ENCODE measurements around the gene EGFL8. TPM values are rescaled to one million over a fixed set of nuclear protein-coding genes. Genes with fewer than 3 reads are reported as not detected.
"Not testable (repeated sequence)": the region's sequence is repeated elsewhere in the genome, so short reads cannot be mapped to it uniquely, and the experiment has no call there.

EGFL8 gene
- total RNA-seq, 4 donors from 2014 or later = 0.80 to 7.1 (median 4.2) TPM

GRCh38 chr6:32190911-32191677 lies 26.7 kb downstream of the EGFL8 start:
- Histone ChIP-seq H3K4me1 (peaks cover 34 to 45% of the 10 kb centered on the region in 2 donors), H3K27me3 (no peaks in the 10 kb centered on the region), H3K4me3 (peak overlapping the region; percentile 71 to 87 (median 78)), H3K27ac (peak overlapping the region; percentile 96 to 99 (median 98)), H3K9me3 (no peaks in the 10 kb centered on the region), H3K36me3 (peaks cover 0 to 5% of the 10 kb centered on the region in 2 donors)
- ATAC-seq (no peak), DNase-seq (no peak)
- in situ Hi-C loops (cut with MboI; ENCODE audit: low sequenced_read_pairs in 4 of 4) (loop anchor here in 3 of 4 donors (5.0 to 25.0 kb wide), 8 partner anchors 64 to 1579 kb away; partner anchors contain the start of genes BRD2 (in 3 of the 3), HLA-DMA (in 3 of the 3), APOM (in 2 of the 3) and ATF6B (in 2 of the 3)), intact Hi-C loops (cut with DNase I; ENCODE audit: low total_unique reads) (loop anchor here (10.0 kb wide), 1 partner anchor 1476 kb away; the partner anchor contains the start of gene MDC1)
- TF ChIP-seq, protein P1, sequence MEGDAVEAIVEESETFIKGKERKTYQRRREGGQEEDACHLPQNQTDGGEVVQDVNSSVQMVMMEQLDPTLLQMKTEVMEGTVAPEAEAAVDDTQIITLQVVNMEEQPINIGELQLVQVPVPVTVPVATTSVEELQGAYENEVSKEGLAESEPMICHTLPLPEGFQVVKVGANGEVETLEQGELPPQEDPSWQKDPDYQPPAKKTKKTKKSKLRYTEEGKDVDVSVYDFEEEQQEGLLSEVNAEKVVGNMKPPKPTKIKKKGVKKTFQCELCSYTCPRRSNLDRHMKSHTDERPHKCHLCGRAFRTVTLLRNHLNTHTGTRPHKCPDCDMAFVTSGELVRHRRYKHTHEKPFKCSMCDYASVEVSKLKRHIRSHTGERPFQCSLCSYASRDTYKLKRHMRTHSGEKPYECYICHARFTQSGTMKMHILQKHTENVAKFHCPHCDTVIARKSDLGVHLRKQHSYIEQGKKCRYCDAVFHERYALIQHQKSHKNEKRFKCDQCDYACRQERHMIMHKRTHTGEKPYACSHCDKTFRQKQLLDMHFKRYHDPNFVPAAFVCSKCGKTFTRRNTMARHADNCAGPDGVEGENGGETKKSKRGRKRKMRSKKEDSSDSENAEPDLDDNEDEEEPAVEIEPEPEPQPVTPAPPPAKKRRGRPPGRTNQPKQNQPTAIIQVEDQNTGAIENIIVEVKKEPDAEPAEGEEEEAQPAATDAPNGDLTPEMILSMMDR (IDR thresholded peaks at IDR 0.05 in 4 of 5, conservative IDR thresholded peaks at IDR 0.05 in 1 of 5) = no peak
- TF ChIP-seq POLR2A (IDR thresholded peaks at IDR 0.05) = no peak

DNA sequence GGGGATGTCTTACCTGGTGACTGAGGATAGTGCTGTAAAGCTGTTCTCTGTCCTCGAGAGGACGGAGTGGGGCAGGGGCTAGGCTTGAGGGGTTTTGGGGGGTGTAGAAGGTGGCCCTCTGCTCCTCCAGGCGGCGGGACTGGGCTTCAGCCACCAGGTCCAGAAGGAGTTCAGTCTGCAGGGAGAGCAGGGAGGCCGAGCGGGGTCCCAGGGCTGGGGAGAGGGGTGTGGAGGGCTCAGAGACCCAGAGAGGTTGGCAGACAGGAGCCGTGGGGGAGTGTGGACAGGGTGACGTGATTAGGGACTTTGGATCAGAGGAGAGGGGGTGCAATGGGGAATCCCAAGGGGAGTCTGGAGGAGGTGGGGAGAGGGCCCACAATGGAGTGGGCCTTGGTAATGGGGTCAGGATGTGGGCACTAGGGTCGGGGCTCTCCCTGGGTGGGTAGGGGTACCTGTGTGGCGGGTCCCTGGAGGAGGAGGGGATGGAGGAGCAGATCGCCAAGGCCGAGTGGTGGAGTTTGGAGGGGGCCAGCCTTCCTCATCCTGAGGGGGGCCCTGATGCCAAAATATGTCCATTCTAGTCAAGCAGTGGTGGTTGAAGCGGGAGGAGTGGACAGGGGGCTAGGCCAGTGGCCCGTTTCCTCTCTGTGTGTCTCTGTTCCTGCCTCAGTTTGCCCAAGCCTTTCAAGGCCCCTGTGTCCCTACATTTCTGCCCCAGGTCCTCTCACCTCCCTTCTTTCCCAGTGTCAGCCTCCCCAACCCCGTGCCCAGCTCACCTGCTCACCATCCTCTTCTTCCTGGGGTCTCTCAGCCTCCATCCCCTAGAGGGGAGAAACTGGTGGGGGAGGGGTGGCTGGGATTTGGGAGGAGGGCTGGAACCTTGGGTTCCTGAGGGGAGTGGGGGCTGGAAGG lies 27.6 kb downstream of the EGFL8 start:
- H3K4me1 ChIP-seq = peaks cover 35 to 41% of the 10 kb centered on the region in 2 donors
- DNase-seq (no peak), ATAC-seq (no peak)
- peak overlapping the region; percentile 96 to 99 (median 98) for H3K27ac ChIP-seq
- TF ChIP-seq POLR2A (IDR thresholded peaks at IDR 0.05) = no peak
- TF ChIP-seq, protein P1 (IDR thresholded peaks at IDR 0.05 in 4 of 5, conservative IDR thresholded peaks at IDR 0.05 in 1 of 5) = no peak
- H3K36me3 ChIP-seq = peaks cover 0 to 3% of the 10 kb centered on the region in 2 donors
- H3K4me3 ChIP-seq = peak overlapping the region in 3 of 4 donors; percentile 7 to 29 (median 28)
- H3K27me3 ChIP-seq = no peaks in the 10 kb centered on the region
- in situ Hi-C loops (cut with MboI; ENCODE audit: low sequenced_read_pairs in 4 of 4) = loop anchor here in 3 of 4 donors (5.0 to 25.0 kb wide), 8 partner anchors 65 to 1580 kb away; partner anchors contain the start of genes BRD2 (in 3 of the 3), HLA-DMA (in 3 of the 3), APOM (in 2 of the 3) and ATF6B (in 2 of the 3)
- no peaks in the 10 kb centered on the region for H3K9me3 ChIP-seq
- intact Hi-C loops (cut with DNase I; ENCODE audit: low total_unique reads) = loop anchor here (10.0 kb wide), 1 partner anchor 1477 kb away; the partner anchor contains the start of gene MDC1

DNA sequence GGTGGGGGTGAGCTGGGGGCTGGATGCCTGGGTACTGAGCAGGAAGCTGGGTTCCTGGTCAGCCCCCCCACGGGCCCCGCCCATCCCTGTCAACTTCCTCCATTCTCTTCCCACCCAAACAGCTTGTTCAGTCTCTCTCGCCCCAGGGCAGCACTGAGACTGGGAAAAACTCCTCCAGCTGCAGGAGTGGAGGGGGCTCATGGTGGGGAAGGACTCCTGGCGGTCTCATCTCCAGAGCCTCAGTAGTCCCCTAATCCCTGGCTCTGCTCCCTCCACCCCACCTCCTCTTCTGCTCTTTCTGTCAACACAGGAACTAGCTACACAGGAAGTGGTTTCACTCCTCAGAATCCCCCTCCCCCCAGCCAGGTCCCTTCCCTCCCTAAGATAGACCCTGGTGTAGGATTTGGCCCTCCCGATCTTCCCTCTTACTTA lies 28.2 kb downstream of the EGFL8 start, which contains the start of gene GPSM3:
Gene GPSM3 (minus strand): TSS at position 36 of the 432 bp plus-strand sequence. CDS start 130 bp downstream, outside the sequence.
- H3K36me3 ChIP-seq = no peaks in the 10 kb centered on the region
- no peak for ATAC-seq
- H3K27ac ChIP-seq = peak within 1 kb of the TSS; percentile 96 to 99 (median 98)
- H3K9me3 ChIP-seq = no peaks in the 10 kb centered on the region
- TF ChIP-seq, protein P1 (IDR thresholded peaks at IDR 0.05 in 4 of 5, conservative IDR thresholded peaks at IDR 0.05 in 1 of 5) = no peak
- peak in 1 of 2 donors; percentile 19 for TF ChIP-seq POLR2A (IDR thresholded peaks at IDR 0.05)
- H3K4me1 ChIP-seq = peaks cover 41 to 45% of the 10 kb centered on the region in 2 donors
- no peaks in the 10 kb centered on the region for H3K27me3 ChIP-seq
- DNase-seq = no peak
- in situ Hi-C loops (cut with MboI; ENCODE audit: low sequenced_read_pairs in 4 of 4) (loop anchor here in 3 of 4 donors (5.0 to 25.0 kb wide), 8 partner anchors 65 to 1580 kb away; partner anchors contain the start of genes BRD2 (in 3 of the 3), HLA-DMA (in 3 of the 3), APOM (in 2 of the 3) and ATF6B (in 2 of the 3)), intact Hi-C loops (cut with DNase I; ENCODE audit: low total_unique reads) (loop anchor here (10.0 kb wide), 1 partner anchor 1478 kb away; the partner anchor contains the start of gene MDC1)
- peak within 1 kb of the TSS in 3 of 4 donors; percentile 7 to 29 (median 28) for H3K4me3 ChIP-seq

DNA sequence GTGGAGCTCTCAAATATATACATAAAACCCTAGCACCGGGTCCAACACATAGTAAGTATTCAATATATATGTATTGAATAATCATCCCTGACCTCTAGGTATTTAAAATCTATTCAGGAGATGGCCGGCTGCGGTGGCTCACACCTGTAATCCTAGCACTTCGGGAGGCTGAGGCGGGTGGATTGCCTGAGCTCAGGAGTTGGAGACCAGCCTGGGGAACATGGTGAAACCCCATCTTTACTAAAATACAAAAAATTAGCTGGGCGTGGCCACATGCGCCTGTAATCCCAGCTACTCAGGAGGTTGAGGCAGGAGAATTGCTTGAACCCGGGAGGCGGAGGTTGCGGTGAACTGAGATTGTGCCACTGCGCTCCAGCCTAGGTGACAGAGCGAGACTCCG lies 28.7 kb downstream of the EGFL8 start:
- H3K4me1 ChIP-seq = peaks cover 41 to 45% of the 10 kb centered on the region in 2 donors
- intact Hi-C loops (cut with DNase I; ENCODE audit: low total_unique reads) (loop anchor here (10.0 kb wide), 1 partner anchor 1478 kb away; the partner anchor contains the start of gene MDC1), in situ Hi-C loops (cut with MboI; ENCODE audit: low sequenced_read_pairs in 4 of 4) (loop anchor here in 3 of 4 donors (5.0 to 25.0 kb wide), 8 partner anchors 66 to 1581 kb away; partner anchors contain the start of genes BRD2 (in 3 of the 3), HLA-DMA (in 3 of the 3), APOM (in 2 of the 3) and ATF6B (in 2 of the 3))
- ATAC-seq, H3K27me3 ChIP-seq, H3K9me3 ChIP-seq, H3K36me3 ChIP-seq, DNase-seq: not testable (repeated sequence)
- H3K4me3 ChIP-seq = peak overlapping the region in 2 of 4 donors; percentile 28 to 29
- peak overlapping the region; percentile 96 to 99 (median 98) for H3K27ac ChIP-seq
